ENCODE data around the gene PIK3AP1. TPM values are rescaled to one million over a fixed set of nuclear protein-coding genes. Genes with fewer than 3 reads are reported as not detected.
"Not testable (repeated sequence)": the region's sequence is repeated elsewhere in the genome, so short reads cannot be mapped to it uniquely, and the experiment has no call there.

Gene PIK3AP1
- total RNA-seq, 1 experiment from 2014 or later = 7.1 TPM

GRCh38 chr10:96681524-96681923 lies 38.8 kb downstream of the PIK3AP1 start:
- Histone ChIP-seq H3K27ac (ENCODE audit: low read depth, low read length) (no peak overlapping the region), H3K27me3 (ENCODE audit: insufficient read depth, low read length) (no peaks in the 10 kb centered on the region), H3K4me2 (ENCODE audit: low read length) (no peak overlapping the region), H2AFZ (ENCODE audit: low read depth, low read length, poor library complexity, severe bottlenecking) (no peak overlapping the region), H3K79me2 (ENCODE audit: insufficient read depth, low read length) (no peaks in the 10 kb centered on the region), H4K20me1 (ENCODE audit: insufficient read depth) (no peaks in the 10 kb centered on the region), H3K9ac (ENCODE audit: low read length) (no peak overlapping the region), H3K9me2 (ENCODE audit: insufficient read depth) (no peaks in the 10 kb centered on the region), H3K9me3 (ENCODE audit: control insufficient read depth in 1 of 2, insufficient read depth in 1 of 2, low read depth in 1 of 2, low read length in 2 of 2) (no peaks in the 10 kb centered on the region), H3K36me3 (ENCODE audit: control insufficient read depth in 1 of 2, insufficient read depth in 2 of 2, low read length in 2 of 2) (no peaks in the 10 kb centered on the region), H3K4me1 (ENCODE audit: control insufficient read depth in 1 of 2, insufficient read depth in 2 of 2, low read length in 2 of 2) (peaks cover 0 to 3% of the 10 kb centered on the region in 2 experiments; a peak in 1 of 4 replicates), H3K4me3 (replicated peaks in 1 of 2; ENCODE audit: low read depth in 1 of 2, low read length in 2 of 2) (no peak overlapping the region)
- DNase-seq (ENCODE audit: low read depth, low spot score) = no peak
- TF ChIP-seq CBX3 (IDR thresholded peaks at IDR 0.05; ENCODE audit: low read depth) (no peak), YY1 (IDR thresholded peaks at IDR 0.05; ENCODE audit: extremely low read depth, insufficient replicate concordance, low read depth, low read length) (no peak)
- CTCF ChIA-PET = no interaction called here
- BruUV-seq (replicated peaks) = no TSS peak
- POLR2A ChIA-PET = no interaction called here
- RAD21 ChIA-PET (ENCODE audit: low non-redundant PET in 1 of 2, low total read pairs in 2 of 2, uncharacterized antibody in 2 of 2, unreplicated experiment in 2 of 2) = no interaction called here
- intact Hi-C loops (cut with micrococcal nuclease) = no loop called here
- no peak for ATAC-seq

- H3K27me3 ChIP-seq (ENCODE audit: insufficient read depth, low read length); H4K20me1 ChIP-seq (ENCODE audit: insufficient read depth); ATAC-seq; H3K9me3 ChIP-seq (ENCODE audit: control insufficient read depth in 1 of 2, insufficient read depth in 1 of 2, low read depth in 1 of 2, low read length in 2 of 2); POLR2A ChIA-PET; H3K4me3 ChIP-seq (replicated peaks in 1 of 2; ENCODE audit: low read depth in 1 of 2, low read length in 2 of 2); H3K9ac ChIP-seq (ENCODE audit: low read length); H3K27ac ChIP-seq (ENCODE audit: low read depth, low read length); H3K4me1 ChIP-seq (ENCODE audit: control insufficient read depth in 1 of 2, insufficient read depth in 2 of 2, low read length in 2 of 2); H3K9me2 ChIP-seq (ENCODE audit: insufficient read depth); H3K4me2 ChIP-seq (ENCODE audit: low read length); DNase-seq (ENCODE audit: low read depth, low spot score); H3K79me2 ChIP-seq (ENCODE audit: insufficient read depth, low read length); BruUV-seq (replicated peaks); H3K36me3 ChIP-seq (ENCODE audit: control insufficient read depth in 1 of 2, insufficient read depth in 2 of 2, low read length in 2 of 2); H2AFZ ChIP-seq (ENCODE audit: low read depth, low read length, poor library complexity, severe bottlenecking); RAD21 ChIA-PET (ENCODE audit: low non-redundant PET in 1 of 2, low total read pairs in 2 of 2, uncharacterized antibody in 2 of 2, unreplicated experiment in 2 of 2); CTCF ChIA-PET; intact Hi-C loops (cut with micrococcal nuclease): not testable (repeated sequence)
These were observed 39.9 kb downstream of the PIK3AP1 start for GRCh38 chr10:96680463-96680862.

- DNase-seq (ENCODE audit: low read depth, low spot score) (no peak), ATAC-seq (no peak)
- Histone ChIP-seq H3K9ac (ENCODE audit: low read length) (no peak overlapping the region), H3K79me2 (ENCODE audit: insufficient read depth, low read length) (no peaks in the 10 kb centered on the region), H3K4me1 (ENCODE audit: control insufficient read depth in 1 of 2, insufficient read depth in 2 of 2, low read length in 2 of 2) (peaks cover 20 to 24% of the 10 kb centered on the region in 2 experiments), H3K4me3 (replicated peaks in 1 of 2; ENCODE audit: low read depth in 1 of 2, low read length in 2 of 2) (no peak overlapping the region), H3K4me2 (ENCODE audit: low read length) (no peak overlapping the region), H3K27me3 (ENCODE audit: insufficient read depth, low read length) (no peaks in the 10 kb centered on the region), H3K36me3 (ENCODE audit: control insufficient read depth in 1 of 2, insufficient read depth in 2 of 2, low read length in 2 of 2) (no peaks in the 10 kb centered on the region), H3K9me2 (ENCODE audit: insufficient read depth) (no peaks in the 10 kb centered on the region), H2AFZ (ENCODE audit: low read depth, low read length, poor library complexity, severe bottlenecking) (no peak overlapping the region), H3K27ac (ENCODE audit: low read depth, low read length) (no peak overlapping the region), H3K9me3 (ENCODE audit: control insufficient read depth in 1 of 2, insufficient read depth in 1 of 2, low read depth in 1 of 2, low read length in 2 of 2) (no peaks in the 10 kb centered on the region), H4K20me1 (ENCODE audit: insufficient read depth) (no peaks in the 10 kb centered on the region)
- BruUV-seq (replicated peaks) = no TSS peak
- intact Hi-C loops (cut with micrococcal nuclease) = no loop called here
- ChIA-PET POLR2A (no interaction called here), RAD21 (ENCODE audit: low non-redundant PET in 1 of 2, low total read pairs in 2 of 2, uncharacterized antibody in 2 of 2, unreplicated experiment in 2 of 2) (no interaction called here), CTCF (no interaction called here)
- TF ChIP-seq SP1 (IDR thresholded peaks at IDR 0.05; ENCODE audit: low read depth) (no peak), CBX3 (IDR thresholded peaks at IDR 0.05; ENCODE audit: low read depth) (no peak), ZNF274 (IDR thresholded peaks at IDR 0.05; ENCODE audit: low read depth, low read length) (no peak), POLR2AphosphoS5 (IDR thresholded peaks at IDR 0.05; ENCODE audit: low read depth, low read length) (no peak), SIN3A (IDR thresholded peaks at IDR 0.05; ENCODE audit: low read depth) (no peak), CEBPB (IDR thresholded peaks at IDR 0.05; ENCODE audit: low read depth) (no peak), CTCF (IDR thresholded peaks at IDR 0.05 in 2 of 3, conservative IDR thresholded peaks at IDR 0.05 in 1 of 3; ENCODE audit: borderline replicate concordance in 1 of 3, insufficient read depth in 1 of 3, low read depth in 2 of 3, low read length in 2 of 3) (no peak), REST (IDR thresholded peaks at IDR 0.05; ENCODE audit: low read depth) (no peak)
These were observed 41.6 kb downstream of the PIK3AP1 start for GRCh38 chr10:96678725-96679124.

All from HCT116 (cell line).